Upper lobe of right lung (tissue), 1 donor: ENCODE measurements around the gene ENPP7. TPM values are rescaled to one million over a fixed set of nuclear protein-coding genes. Genes with fewer than 3 reads are reported as not detected.

ENCODE experiments used
- ATAC-seq: fragments of 200-7000 bp; cut with Tn5 transposase; one replicate; pipeline ENCODE4 v1.9.1; 2020; ENCODE audit warnings: mild to moderate bottlenecking, moderate library complexity
- DNase-seq: peaks from one replicate; pipeline ENCODE4 v3.0.0-alpha.2; 2020
- H3K27ac ChIP-seq: fragments of 200-600 bp; one replicate; pipeline ENCODE4 v1.8.0; 2022
- H3K27me3 ChIP-seq: fragments of 200-600 bp; one replicate; pipeline ENCODE4 v1.8.0; 2022; ENCODE audit warnings: mild to moderate bottlenecking
- H3K36me3 ChIP-seq: fragments of 200-600 bp; one replicate; pipeline ENCODE4 v1.8.0; 2022
- H3K4me1 ChIP-seq: fragments of 200-600 bp; one replicate; pipeline ENCODE4 v1.8.0; 2022
- H3K4me3 ChIP-seq: fragments of 200-600 bp; one replicate; pipeline ENCODE4 v1.8.0; 2022; ENCODE audit warnings: mild to moderate bottlenecking
- H3K9me3 ChIP-seq: fragments of 200-600 bp; one replicate; pipeline ENCODE4 v1.8.0; 2022
- CTCF ChIP-seq: fragments of 200-600 bp; IDR thresholded peaks from one replicate; pipeline ENCODE4 v1.8.0; 2022; ENCODE audit warnings: antibody characterized with exemption
- intact Hi-C: fragments of 100-400 bp; cut with DNase I; formaldehyde crosslinking; loops from one replicate; pipeline ENCODE4 v1.11.0; 2022
- total RNA-seq: library from RNA; stranded (reverse); fragmentation: NEBNext Ultra II Directional; extraction: Animal tissue kit (Norgen Biotek cat#: 25700); gene quantifications from one replicate; pipeline ENCODE4 v1.2.1, GENCODE V29; 2021
- donor health status: DM: no; HTN: yes; CAD: no; lungs with severe emphysema.

The ENPP7 gene
- total RNA-seq, 1 donor from 2014 or later = not detected

- TF ChIP-seq CTCF = no peak
- Histone ChIP-seq H3K27me3 (no peaks in the 10 kb centered on the region), H3K36me3 (no peaks in the 10 kb centered on the region), H3K4me3 (no peak overlapping the region), H3K27ac (no peak overlapping the region), H3K9me3 (no peaks in the 10 kb centered on the region), H3K4me1 (no peaks in the 10 kb centered on the region)
- ATAC-seq (peak; percentile 20), DNase-seq (no peak)
- intact Hi-C loops = no loop called here
Measured at GRCh38 chr17:79721993-79722671, 8.6 kb upstream of the ENPP7 start.

GRCh38 chr17:79722787-79723186 is 8.0 kb upstream of the ENPP7 start:
- Histone ChIP-seq H3K4me3 (no peak overlapping the region), H3K27ac (no peak overlapping the region), H3K36me3 (no peaks in the 10 kb centered on the region), H3K27me3 (no peaks in the 10 kb centered on the region), H3K9me3 (no peaks in the 10 kb centered on the region), H3K4me1 (no peaks in the 10 kb centered on the region)
- intact Hi-C loops = no loop called here
- TF ChIP-seq CTCF = no peak
- ATAC-seq (no peak), DNase-seq (no peak)

- H3K4me3 ChIP-seq = peak overlapping the region; percentile 50
- TF ChIP-seq CTCF = no peak
- no peaks in the 10 kb centered on the region for H3K36me3 ChIP-seq
- DNase-seq (peak; percentile 77), ATAC-seq (peak; percentile 85)
- intact Hi-C loops = no loop called here
- H3K27ac ChIP-seq = no peak overlapping the region
- peaks cover 5% of the 10 kb centered on the region for H3K4me1 ChIP-seq
- H3K9me3 ChIP-seq = no peaks in the 10 kb centered on the region
- no peaks in the 10 kb centered on the region for H3K27me3 ChIP-seq
Measured at GRCh38 chr17:79728169-79728907, 2.4 kb upstream of the ENPP7 start.

- intact Hi-C loops = no loop called here
- peak overlapping the region; percentile 50 for H3K4me3 ChIP-seq
- H3K4me1 ChIP-seq = peaks cover 5% of the 10 kb centered on the region
- H3K27me3 ChIP-seq = no peaks in the 10 kb centered on the region
- H3K27ac ChIP-seq = no peak overlapping the region
- DNase-seq (no peak), ATAC-seq (no peak)
- no peaks in the 10 kb centered on the region for H3K9me3 ChIP-seq
- TF ChIP-seq CTCF = no peak
- no peaks in the 10 kb centered on the region for H3K36me3 ChIP-seq
Measured at GRCh38 chr17:79728908-79729471, 1.8 kb upstream of the ENPP7 start.

GRCh38 chr17:79729761-79730160 is 982 bp upstream of the ENPP7 start:
- DNase-seq (no peak), ATAC-seq (no peak)
- intact Hi-C loops = no loop called here
- peaks cover 5% of the 10 kb centered on the region for H3K4me1 ChIP-seq
- TF ChIP-seq CTCF = no peak
- H3K27me3 ChIP-seq = no peaks in the 10 kb centered on the region
- no peaks in the 10 kb centered on the region for H3K36me3 ChIP-seq
- no peaks in the 10 kb centered on the region for H3K9me3 ChIP-seq
- H3K4me3 ChIP-seq = no peak overlapping the region
- no peak overlapping the region for H3K27ac ChIP-seq
